Measurements from ENCODE around the gene BMAL1.
A peak's percentile ranks its signal among the peaks of the same experiment; 100 is the strongest.
"Not testable (repeated sequence)": the region's sequence is repeated elsewhere in the genome, so short reads cannot be mapped to it uniquely, and the experiment has no call there.

Gene BMAL1

GRCh38 chr11:13277768-13278608, at the start of gene BMAL1:
TSS of gene BMAL1 (plus strand) at chr11:13277790. CDS start at chr11:13354309, 76,519 bp downstream.
- no peak for DNase-seq

- no peak for DNase-seq
Measured at GRCh38 chr11:13228572-13228971, 49.0 kb upstream of the BMAL1 start.

GRCh38 chr11:13229136-13229535, 48.5 kb upstream of the BMAL1 start:
- no peak for DNase-seq

- no peak for DNase-seq
Measured at GRCh38 chr11:13229711-13230318, 47.8 kb upstream of the BMAL1 start.

DNA sequence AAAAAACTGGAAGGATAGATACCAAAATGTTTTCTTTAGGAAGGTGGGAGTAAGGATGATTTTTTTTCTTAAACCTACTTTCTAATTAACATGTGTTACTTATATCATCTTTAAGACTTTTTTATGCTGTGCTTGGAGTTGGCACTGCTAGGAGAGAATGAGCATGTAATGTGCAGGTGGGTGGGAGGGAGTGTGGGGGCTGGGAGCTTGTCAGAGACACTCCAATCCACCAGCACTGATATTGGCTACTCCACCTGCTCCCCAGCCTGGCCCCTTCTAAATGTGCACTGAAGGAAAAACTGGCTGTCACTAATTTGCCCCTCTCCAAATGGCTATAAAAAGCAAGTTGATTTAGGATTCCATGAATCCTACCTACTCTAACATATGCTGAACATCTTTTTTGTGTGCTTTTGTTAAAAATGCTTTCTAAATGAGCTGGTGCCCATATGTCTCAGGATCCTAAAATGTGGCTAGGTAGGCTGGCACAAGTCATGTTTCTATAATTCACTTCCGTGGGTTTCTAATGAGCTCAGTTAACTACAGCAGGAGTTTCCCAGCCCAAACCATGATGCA, 44.3 kb upstream of the BMAL1 start:
- DNase-seq: no peak

DNA sequence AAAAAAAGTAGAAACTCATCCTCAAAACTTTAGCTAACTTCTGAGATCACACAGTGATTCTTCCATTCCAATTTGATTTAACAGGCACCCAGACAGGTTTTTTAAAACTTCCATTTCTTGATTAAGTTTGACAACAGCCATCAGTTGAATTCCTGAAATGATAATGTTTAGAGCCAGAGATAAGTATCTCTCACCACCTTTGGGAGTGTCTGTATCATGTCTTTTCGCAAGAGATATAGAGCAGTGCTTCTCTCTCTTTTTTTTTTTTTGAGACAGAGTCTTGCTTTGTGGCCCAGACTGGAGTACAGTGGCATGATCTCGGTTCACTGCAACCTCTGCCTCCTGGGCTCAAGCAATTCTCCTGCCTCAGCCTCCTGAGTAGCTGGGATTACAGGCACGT, 41.7 kb upstream of the BMAL1 start:
- no peak for DNase-seq

DNA sequence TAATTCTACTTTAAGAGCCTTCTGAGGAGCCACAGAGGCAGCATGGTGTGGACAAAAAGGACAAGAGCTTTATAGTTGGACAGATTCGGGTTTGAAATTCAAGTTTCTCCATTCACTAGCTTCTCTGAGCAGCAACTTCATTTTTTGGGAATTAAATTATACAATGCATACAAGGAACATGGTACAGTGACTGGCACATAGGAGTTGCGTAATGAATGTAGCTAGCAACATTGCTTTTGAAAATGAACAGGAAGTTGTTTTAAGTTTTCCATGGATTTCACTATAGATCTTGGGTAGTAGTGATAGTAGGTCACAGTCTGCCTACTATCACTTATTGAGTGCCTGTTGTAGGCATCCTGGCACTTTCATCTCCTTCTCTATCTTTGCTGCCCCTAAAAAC, 41.0 kb upstream of the BMAL1 start:
- DNase-seq: no peak

DNA sequence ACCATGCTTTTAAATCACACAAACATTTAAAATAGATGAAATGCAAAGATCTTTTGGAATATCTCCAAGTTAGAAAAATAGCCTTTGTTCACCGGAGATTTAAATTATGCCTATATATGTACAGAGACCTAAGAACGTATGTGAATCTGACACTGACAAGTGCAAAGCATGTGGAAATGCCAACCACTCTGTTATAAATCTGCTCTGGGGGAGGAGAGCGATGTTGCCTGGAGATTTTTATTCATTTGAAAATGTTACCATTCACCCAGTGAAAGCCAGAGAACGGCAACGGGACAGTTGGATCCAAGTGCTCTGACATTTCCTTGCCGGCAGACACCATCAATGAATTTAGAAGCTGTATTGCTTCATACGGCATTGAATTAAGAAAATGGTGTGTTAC, 39.8 kb upstream of the BMAL1 start:
- no peak for DNase-seq

DNA sequence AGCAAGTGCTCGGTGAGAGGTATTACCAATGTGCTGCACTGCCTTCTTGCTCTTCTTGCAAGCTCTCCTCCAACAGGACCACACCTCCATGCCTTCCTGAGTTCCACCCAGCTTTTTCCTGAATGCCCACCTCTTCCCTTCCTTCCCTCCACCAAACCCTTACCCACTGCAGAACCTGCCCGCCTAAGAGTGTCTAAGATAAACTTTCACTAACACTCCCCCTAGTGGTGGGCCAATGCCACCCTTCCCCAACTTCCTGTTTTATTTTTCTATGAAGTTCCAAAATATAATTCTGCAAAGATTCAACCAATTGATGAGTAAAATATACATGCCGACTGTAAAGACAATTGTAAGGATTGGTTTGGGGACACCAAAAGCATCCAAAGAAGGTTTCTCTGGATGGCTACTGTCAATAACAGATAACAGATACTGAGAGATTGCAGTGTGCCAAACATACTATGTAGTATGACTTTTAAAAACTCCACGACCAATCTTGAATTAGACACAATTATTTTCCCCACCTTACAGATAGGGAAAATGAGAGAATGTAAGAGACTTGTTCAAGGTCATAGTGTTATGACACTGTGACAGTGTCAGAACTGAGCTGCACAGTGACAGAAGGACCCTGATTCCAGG, 38.6 kb upstream of the BMAL1 start:
- DNase-seq: peak; percentile 6

DNA sequence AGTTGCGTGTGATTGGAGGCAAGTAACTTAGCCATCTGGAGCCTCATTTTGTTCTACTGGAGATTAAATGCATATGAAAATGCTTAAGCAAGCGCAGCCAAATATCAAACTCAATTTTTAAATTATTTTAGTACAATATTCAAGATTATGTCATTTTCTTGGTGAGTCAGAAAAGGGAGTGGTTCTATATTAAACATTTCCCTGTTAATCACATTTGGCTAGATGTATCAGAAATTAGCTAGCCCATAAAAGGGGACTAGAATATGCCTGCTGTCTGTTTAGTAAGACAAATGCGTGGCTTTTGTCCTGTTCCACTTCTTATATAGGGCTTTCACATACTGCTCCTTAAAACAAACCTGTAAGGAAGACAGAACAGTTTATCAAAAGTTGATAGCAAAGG, 35.0 kb upstream of the BMAL1 start:
- no peak for DNase-seq

- no peak for DNase-seq
Measured at GRCh38 chr11:13247606-13248296, 29.8 kb upstream of the BMAL1 start.

- no peak for DNase-seq
Measured at GRCh38 chr11:13249177-13249576, 28.4 kb upstream of the BMAL1 start.

DNA sequence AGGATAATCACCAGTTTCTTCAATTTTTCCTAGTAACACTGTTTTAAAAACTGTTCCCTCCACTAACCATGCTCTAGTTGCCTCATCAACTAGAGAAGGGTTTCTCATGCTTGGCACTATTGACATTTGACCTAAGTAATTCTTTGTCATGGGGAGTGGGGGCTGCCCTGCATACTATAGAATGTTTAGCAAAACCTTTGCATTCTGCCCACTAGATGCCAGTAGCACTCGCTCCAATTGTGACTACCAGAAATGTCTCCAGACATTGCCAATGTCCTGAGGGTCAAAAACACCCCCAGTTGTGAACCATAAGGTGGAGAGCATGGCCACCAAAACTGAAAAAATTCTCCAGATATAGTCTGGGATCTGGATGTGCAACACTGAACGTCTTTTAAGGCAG, 27.6 kb upstream of the BMAL1 start:
- DNase-seq: no peak

GRCh38 chr11:13251966-13252365, 25.6 kb upstream of the BMAL1 start:
- no peak for DNase-seq

- no peak for DNase-seq
Measured at GRCh38 chr11:13252438-13252837, 25.2 kb upstream of the BMAL1 start.

GRCh38 chr11:13256216-13256615, 21.4 kb upstream of the BMAL1 start:
- no peak for DNase-seq

DNA sequence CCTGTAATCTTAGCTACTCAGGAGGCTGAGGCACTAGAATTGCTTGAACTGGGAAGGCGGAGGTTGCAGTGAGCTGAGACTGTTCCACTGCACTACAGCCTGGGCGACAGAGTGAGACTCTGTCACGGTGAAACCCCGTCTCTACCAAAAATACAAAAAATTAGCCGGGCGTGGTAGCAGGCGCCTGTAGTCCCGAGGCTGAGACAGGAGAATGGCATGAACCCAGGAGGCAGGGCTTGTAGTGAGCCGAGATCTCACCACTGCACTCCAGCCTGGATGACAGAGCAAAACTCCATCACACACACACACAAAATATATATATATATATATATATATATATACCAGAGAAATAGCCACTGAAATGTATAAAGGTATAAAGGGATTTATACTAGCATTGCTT, 19.5 kb upstream of the BMAL1 start:
- not testable (repeated sequence) for DNase-seq

GRCh38 chr11:13258855-13259254, 18.7 kb upstream of the BMAL1 start:
- no peak for DNase-seq

DNA sequence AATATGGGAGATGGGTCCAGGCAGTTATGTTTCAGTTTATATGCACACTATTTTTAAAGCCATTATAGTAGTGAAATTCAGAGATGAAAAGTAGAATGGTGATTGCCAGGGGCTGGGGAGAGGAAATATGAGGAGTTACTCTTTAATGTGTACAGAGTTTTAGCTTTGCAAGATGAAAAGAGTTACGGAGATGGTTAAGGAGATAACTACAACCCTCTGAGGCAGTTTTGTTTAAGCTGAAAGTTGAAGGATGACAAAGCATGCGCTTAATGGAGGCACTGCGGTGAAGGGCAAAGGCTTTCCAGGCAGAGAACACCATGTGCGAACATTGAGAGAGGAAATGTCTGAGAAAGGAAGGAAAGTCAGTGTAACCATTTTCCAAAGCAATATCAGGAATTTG, 18.2 kb upstream of the BMAL1 start:
- no peak for DNase-seq

DNA sequence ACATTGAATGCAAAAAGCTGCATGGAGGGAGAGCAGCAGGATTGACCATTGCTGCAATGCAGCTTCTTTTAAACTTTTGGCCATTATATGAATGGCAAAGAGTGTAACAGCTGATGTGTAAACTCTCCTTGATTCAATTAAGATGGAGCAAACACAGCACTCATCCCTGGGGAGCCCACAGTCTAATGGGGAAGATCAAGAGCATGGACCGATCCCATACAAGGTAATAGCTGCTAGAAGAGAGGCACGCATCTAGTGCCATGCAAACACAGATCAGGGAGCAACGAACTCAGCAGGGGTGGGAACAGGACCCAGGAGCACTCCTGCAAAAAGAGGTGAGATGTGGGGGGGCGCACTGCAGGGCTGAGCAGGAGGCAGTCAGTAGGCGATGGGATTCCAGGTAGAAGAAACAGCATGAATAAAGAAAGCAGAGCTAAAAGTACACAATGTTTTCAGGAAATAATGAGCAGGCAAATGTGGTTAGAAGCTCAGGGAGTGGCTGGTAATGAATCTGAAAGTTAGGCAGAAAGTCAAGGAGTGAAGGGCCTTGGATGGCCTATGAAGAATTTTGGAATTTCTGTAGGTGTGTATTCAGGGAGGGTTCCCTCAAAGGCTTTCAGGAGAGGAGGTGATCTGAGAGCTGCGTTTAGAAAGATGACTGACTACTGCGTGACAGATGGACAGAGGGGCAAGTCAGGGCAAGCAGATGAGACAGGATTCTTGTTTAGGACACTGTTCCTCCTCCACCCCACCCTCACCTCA, 17.2 kb upstream of the BMAL1 start:
- no peak for DNase-seq

- DNase-seq: no peak
Measured at GRCh38 chr11:13260963-13261588, 16.5 kb upstream of the BMAL1 start.

DNA sequence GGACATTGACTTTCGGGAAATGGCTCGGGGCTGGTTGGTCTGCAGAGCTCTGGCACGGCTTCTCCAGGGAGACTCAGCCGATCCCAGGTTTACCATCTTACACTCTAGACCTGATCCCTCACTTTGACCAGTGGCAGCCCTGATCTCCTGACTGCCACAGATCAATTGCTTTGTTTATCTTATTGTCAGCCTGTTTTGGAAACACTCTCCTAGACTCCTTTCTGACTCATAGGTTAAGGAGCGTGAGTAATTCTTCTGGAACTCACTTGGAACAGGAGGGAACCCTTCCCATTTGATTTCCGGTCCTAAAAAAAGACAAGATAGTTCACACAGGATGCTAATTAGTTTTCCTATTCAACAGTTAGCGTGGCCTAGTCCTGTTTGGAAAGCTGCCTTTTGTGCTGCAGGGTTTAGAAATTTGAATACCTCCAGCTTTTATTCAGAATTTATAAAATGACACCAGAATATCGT, 16.0 kb upstream of the BMAL1 start:
- no peak for DNase-seq

Measured in NCI-H774 (cell line).